ENCODE results near the gene AGR2. TPM values are rescaled to one million over a fixed set of nuclear protein-coding genes. Genes with fewer than 3 reads are reported as not detected.

The AGR2 gene
- total RNA-seq, 4 donors from 2014 or later = 16.7 TPM; not detected in 3

GRCh38 chr7:16779051-16779450 lies 25.7 kb downstream of the AGR2 start:
- intact Hi-C loops (cut with DNase I; ENCODE audit: low total_unique reads) = no loop called here
- no peak for TF ChIP-seq CTCF (IDR thresholded peaks at IDR 0.05)
- TF ChIP-seq POLR2A (IDR thresholded peaks at IDR 0.05) = no peak
- H3K4me1 ChIP-seq = no peaks in the 10 kb centered on the region
- H3K4me3 ChIP-seq = no peak overlapping the region
- DNase-seq = no peak
- H3K27me3 ChIP-seq = no peaks in the 10 kb centered on the region
- no peak overlapping the region for H3K27ac ChIP-seq
- H3K36me3 ChIP-seq = no peaks in the 10 kb centered on the region
- no peaks in the 10 kb centered on the region for H3K9me3 ChIP-seq

GRCh38 chr7:16778476-16778875 lies 26.3 kb downstream of the AGR2 start:
- no peak overlapping the region for H3K27ac ChIP-seq
- DNase-seq = no peak
- intact Hi-C loops (cut with DNase I; ENCODE audit: low total_unique reads) = no loop called here
- H3K4me1 ChIP-seq = no peaks in the 10 kb centered on the region
- no peaks in the 10 kb centered on the region for H3K27me3 ChIP-seq
- TF ChIP-seq POLR2A (IDR thresholded peaks at IDR 0.05) (no peak), CTCF (IDR thresholded peaks at IDR 0.05) (no peak)
- H3K4me3 ChIP-seq = no peak overlapping the region
- no peaks in the 10 kb centered on the region for H3K9me3 ChIP-seq
- no peaks in the 10 kb centered on the region for H3K36me3 ChIP-seq

GRCh38 chr7:16776053-16776452 lies 28.7 kb downstream of the AGR2 start:
- Histone ChIP-seq H3K9me3 (no peaks in the 10 kb centered on the region), H3K27ac (no peak overlapping the region), H3K27me3 (no peaks in the 10 kb centered on the region), H3K4me3 (no peak overlapping the region), H3K4me1 (no peaks in the 10 kb centered on the region), H3K36me3 (no peaks in the 10 kb centered on the region)
- DNase-seq = no peak
- TF ChIP-seq CTCF (IDR thresholded peaks at IDR 0.05) (no peak), POLR2A (IDR thresholded peaks at IDR 0.05) (no peak)
- intact Hi-C loops (cut with DNase I; ENCODE audit: low total_unique reads) = no loop called here

GRCh38 chr7:16774986-16775385 lies 29.8 kb downstream of the AGR2 start:
- DNase-seq = no peak
- no peak overlapping the region for H3K4me3 ChIP-seq
- H3K27ac ChIP-seq = no peak overlapping the region
- H3K27me3 ChIP-seq = no peaks in the 10 kb centered on the region
- intact Hi-C loops (cut with DNase I; ENCODE audit: low total_unique reads) = no loop called here
- no peaks in the 10 kb centered on the region for H3K9me3 ChIP-seq
- H3K36me3 ChIP-seq = no peaks in the 10 kb centered on the region
- TF ChIP-seq POLR2A (IDR thresholded peaks at IDR 0.05) (no peak), CTCF (IDR thresholded peaks at IDR 0.05) (no peak)
- H3K4me1 ChIP-seq = no peaks in the 10 kb centered on the region

GRCh38 chr7:16774294-16774693 lies 30.5 kb downstream of the AGR2 start:
- H3K36me3 ChIP-seq = no peaks in the 10 kb centered on the region
- no peaks in the 10 kb centered on the region for H3K9me3 ChIP-seq
- no peak for DNase-seq
- intact Hi-C loops (cut with DNase I; ENCODE audit: low total_unique reads) = no loop called here
- H3K4me3 ChIP-seq = no peak overlapping the region
- no peak overlapping the region for H3K27ac ChIP-seq
- H3K27me3 ChIP-seq = no peaks in the 10 kb centered on the region
- no peak for TF ChIP-seq CTCF (IDR thresholded peaks at IDR 0.05)
- TF ChIP-seq POLR2A (IDR thresholded peaks at IDR 0.05) = no peak
- H3K4me1 ChIP-seq = no peaks in the 10 kb centered on the region

Data from uterus (tissue), 4 donors.